ENCODE data around the gene TACC2.
"Not testable (repeated sequence)": the region's sequence is repeated elsewhere in the genome, so short reads cannot be mapped to it uniquely, and the experiment has no call there.

Gene TACC2

DNA sequence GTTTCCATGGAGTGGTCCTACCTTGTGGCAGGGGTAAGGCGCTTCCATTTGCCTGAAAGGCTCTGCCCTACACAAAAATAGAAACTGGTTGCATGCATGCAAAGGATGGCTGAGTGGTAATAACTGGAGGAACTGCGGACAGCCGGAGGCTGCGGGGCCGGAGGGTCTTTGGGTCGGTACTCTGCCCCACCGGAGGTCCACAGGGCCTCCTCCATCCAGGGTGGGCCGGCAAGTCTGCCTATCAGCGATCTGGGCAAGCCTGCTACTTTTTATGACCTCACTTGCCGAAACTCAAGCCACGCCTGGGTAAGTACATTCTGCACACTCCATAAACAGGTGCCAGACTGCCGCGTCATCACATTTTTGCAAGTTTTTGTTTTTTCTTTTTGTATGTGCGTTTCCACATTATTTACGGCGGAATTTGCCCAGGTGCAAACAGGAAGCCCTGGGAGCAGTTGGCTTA, 30.0 kb downstream of the TACC2 start:
- Histone ChIP-seq H3K27me3 (replicated peaks; ENCODE audit: control insufficient read depth, insufficient read depth, low read length) (no peaks in the 10 kb centered on the region), H3K4me3 (replicated peaks; ENCODE audit: low read depth, low read length) (no peak overlapping the region), H3K36me3 (ENCODE audit: control insufficient read depth, insufficient read depth, low read length) (no peaks in the 10 kb centered on the region)
- DNase-seq (ENCODE audit: extremely low read depth, insufficient read length) = no peak
- TF ChIP-seq CTCF (IDR thresholded peaks at IDR 0.05; ENCODE audit: insufficient read depth, low read length, poor library complexity, severe bottlenecking) = no peak

GRCh38 chr10:122019414-122019975, 30.5 kb downstream of the TACC2 start:
- Histone ChIP-seq H3K36me3 (ENCODE audit: control insufficient read depth, insufficient read depth, low read length) (no peaks in the 10 kb centered on the region), H3K27me3 (replicated peaks; ENCODE audit: control insufficient read depth, insufficient read depth, low read length) (no peaks in the 10 kb centered on the region), H3K4me3 (replicated peaks; ENCODE audit: low read depth, low read length) (no peak overlapping the region)
- no peak for DNase-seq (ENCODE audit: extremely low read depth, insufficient read length)
- TF ChIP-seq CTCF (IDR thresholded peaks at IDR 0.05; ENCODE audit: insufficient read depth, low read length, poor library complexity, severe bottlenecking) = no peak

DNA sequence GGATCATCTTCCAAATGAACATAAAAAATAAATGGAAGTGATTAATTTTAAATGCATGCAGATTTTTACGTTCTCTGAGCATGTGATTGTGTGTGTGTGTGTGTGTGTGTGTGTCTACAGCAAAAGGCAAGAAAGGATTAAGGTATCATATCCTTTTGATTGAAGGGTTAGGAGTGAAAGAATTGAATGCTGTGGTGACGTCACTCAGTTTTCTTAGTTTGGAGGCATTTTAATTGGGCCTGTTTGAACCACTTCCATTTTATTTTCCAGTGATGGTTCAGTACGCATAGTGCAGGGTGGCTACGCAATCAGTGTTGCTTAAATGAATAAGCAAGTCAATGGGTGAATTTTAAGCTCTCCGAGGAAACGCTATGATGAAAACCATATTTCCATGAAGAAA, 31.3 kb downstream of the TACC2 start:
- H3K27me3 ChIP-seq (replicated peaks; ENCODE audit: control insufficient read depth, insufficient read depth, low read length) = no peaks in the 10 kb centered on the region
- TF ChIP-seq CTCF (IDR thresholded peaks at IDR 0.05; ENCODE audit: insufficient read depth, low read length, poor library complexity, severe bottlenecking) = no peak
- DNase-seq (ENCODE audit: extremely low read depth, insufficient read length) = no peak

DNA sequence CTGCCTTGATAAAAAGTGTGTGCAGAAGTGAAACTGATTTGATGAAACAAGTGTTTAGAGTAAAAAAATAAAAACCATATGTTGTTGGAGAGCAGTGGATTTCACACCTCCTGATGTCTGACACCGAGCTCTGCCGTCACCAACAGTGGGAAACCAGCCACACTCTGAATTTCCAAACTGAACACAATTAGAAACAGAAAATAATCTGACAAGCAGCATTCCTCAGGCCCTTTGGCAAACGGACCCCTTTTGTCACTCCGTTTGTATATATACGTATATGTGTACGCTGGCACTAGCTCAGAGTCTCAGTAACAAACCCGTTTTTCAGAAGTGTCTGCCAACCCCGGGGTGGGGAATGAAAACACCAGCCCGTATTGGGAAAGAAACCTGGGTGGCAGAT, 32.4 kb downstream of the TACC2 start:
- H3K4me3 ChIP-seq (replicated peaks; ENCODE audit: low read depth, low read length) = no peak overlapping the region
- no peaks in the 10 kb centered on the region for H3K27me3 ChIP-seq (replicated peaks; ENCODE audit: control insufficient read depth, insufficient read depth, low read length)
- no peak for TF ChIP-seq CTCF (IDR thresholded peaks at IDR 0.05; ENCODE audit: insufficient read depth, low read length, poor library complexity, severe bottlenecking)
- no peak for DNase-seq (ENCODE audit: extremely low read depth, insufficient read length)
- no peaks in the 10 kb centered on the region for H3K36me3 ChIP-seq (ENCODE audit: control insufficient read depth, insufficient read depth, low read length)

More for the DNA sequence above, 31.3 kb downstream of the TACC2 start:
- Histone ChIP-seq H3K36me3 (ENCODE audit: control insufficient read depth, insufficient read depth, low read length) (no peaks in the 10 kb centered on the region), H3K4me3 (replicated peaks; ENCODE audit: low read depth, low read length) (no peak overlapping the region)

DNA sequence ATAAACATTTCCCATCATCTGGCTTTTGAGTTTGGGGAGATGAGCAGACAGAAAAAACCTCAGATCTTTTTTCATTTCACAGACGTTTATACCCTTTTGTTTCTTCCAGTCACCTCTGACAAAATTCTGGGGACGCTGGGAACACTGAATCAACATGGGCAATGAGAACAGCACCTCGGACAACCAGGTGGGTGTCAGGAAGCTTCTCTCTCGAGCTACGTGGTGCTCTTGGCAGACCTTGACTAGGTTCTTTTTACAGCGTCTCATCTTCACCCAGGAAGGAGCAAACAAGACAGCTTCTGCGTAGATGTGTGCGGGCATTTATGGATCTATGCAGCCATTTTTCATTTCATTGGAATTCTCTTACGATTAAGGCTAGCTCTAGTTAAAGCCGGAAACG, 32.9 kb downstream of the TACC2 start:
- no peak for TF ChIP-seq CTCF (IDR thresholded peaks at IDR 0.05; ENCODE audit: insufficient read depth, low read length, poor library complexity, severe bottlenecking)
- DNase-seq (ENCODE audit: extremely low read depth, insufficient read length) = no peak
- Histone ChIP-seq H3K36me3 (ENCODE audit: control insufficient read depth, insufficient read depth, low read length) (no peaks in the 10 kb centered on the region), H3K27me3 (replicated peaks; ENCODE audit: control insufficient read depth, insufficient read depth, low read length) (no peaks in the 10 kb centered on the region), H3K4me3 (replicated peaks; ENCODE audit: low read depth, low read length) (no peak overlapping the region)

DNA sequence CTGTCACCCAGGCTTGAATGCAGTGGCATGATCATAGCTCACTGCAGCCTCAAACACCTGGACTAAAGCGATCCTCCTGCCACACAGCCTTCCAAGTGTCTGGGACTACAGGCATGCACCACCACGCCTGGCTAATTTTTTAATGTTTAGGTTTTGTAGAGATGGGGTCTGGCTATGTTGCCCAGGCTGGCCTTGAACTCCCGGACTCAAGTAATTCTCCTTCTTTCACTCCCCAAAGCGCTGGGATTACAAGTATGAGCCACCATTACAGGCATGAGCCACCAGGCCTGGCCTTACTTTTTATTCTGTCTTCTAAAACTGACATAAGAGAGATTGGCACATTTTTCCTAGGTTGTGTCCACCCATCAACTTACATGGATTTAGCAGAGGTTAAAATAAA, 33.3 kb downstream of the TACC2 start:
- no peak for TF ChIP-seq CTCF (IDR thresholded peaks at IDR 0.05; ENCODE audit: insufficient read depth, low read length, poor library complexity, severe bottlenecking)
- Histone ChIP-seq H3K36me3 (ENCODE audit: control insufficient read depth, insufficient read depth, low read length) (no peaks in the 10 kb centered on the region), H3K4me3 (replicated peaks; ENCODE audit: low read depth, low read length) (no peak overlapping the region), H3K27me3 (replicated peaks; ENCODE audit: control insufficient read depth, insufficient read depth, low read length) (no peaks in the 10 kb centered on the region)
- DNase-seq (ENCODE audit: extremely low read depth, insufficient read length) = no peak

- not testable (repeated sequence) for H3K36me3 ChIP-seq (ENCODE audit: control insufficient read depth, insufficient read depth, low read length); H3K4me3 ChIP-seq (replicated peaks; ENCODE audit: low read depth, low read length); H3K27me3 ChIP-seq (replicated peaks; ENCODE audit: control insufficient read depth, insufficient read depth, low read length); DNase-seq (ENCODE audit: extremely low read depth, insufficient read length)
These were observed 34.3 kb downstream of the TACC2 start for GRCh38 chr10:122023257-122023656.
